Measurements from ENCODE around the gene ATP8A2. TPM values are rescaled to one million over a fixed set of nuclear protein-coding genes. Genes with fewer than 3 reads are reported as not detected.

Gene ATP8A2
- total RNA-seq, 1 donor from 2014 or later, result 2.1 TPM

DNA sequence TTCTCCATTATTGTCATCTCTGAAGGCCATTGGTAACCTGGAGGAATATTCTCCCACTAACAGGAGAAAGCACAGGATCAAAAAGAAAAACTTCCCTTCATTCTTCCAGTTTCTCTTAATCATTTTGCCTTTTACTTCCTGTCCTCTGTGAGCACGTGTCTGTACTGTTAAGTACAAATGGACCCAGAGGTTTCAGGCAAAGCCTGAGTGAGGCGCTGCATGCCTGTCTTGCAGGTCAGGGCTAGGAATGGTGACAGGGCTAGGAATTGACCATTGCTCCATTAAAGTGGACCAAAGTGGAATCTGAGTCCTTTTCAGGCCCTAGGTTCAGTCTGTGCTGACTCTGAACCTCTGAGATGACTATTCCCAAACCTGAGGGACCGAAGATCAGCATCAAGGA is 353.3 kb downstream of the ATP8A2 start:
- Histone ChIP-seq H3K27ac (ENCODE audit: low read depth, low read length) (no peak overlapping the region), H3K27me3 (ENCODE audit: control insufficient read depth in 3 of 3, insufficient read depth in 3 of 3, low read length in 3 of 3) (no peaks in the 10 kb centered on the region), H3K36me3 (ENCODE audit: control insufficient read depth in 3 of 3, insufficient read depth in 3 of 3, low read length in 3 of 3) (no peaks in the 10 kb centered on the region), H3K9me3 (ENCODE audit: control insufficient read depth in 3 of 3, low read length in 3 of 3) (no peaks in the 10 kb centered on the region), H3K9ac (ENCODE audit: low read depth in 1 of 3, low read length in 3 of 3) (no peak overlapping the region), H3K4me1 (ENCODE audit: control insufficient read depth in 3 of 3, insufficient read depth in 3 of 3, low read length in 3 of 3) (no peaks in the 10 kb centered on the region), H3K4me3 (ENCODE audit: low read length in 3 of 3) (no peak overlapping the region)

DNA sequence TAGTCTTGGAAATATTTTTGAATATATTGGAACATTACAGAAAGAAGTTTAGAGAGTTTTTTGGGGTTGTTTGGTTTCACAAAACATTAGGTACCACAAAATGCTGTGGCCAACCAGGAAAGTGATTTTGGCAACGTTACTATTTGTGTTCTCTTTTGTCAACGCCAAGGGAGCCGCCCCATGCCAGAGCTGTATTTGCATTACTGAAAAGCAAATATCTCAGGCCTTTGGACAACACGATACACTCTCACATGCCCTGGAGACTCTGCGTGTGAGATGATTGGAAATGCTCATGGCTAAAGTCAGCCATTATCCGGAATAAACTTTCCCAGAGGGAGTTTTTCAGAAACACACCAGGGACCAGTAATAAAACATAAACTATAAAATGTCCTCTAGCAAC is 355.5 kb downstream of the ATP8A2 start:
- Histone ChIP-seq H3K27me3 (ENCODE audit: control insufficient read depth in 3 of 3, insufficient read depth in 3 of 3, low read length in 3 of 3) (no peaks in the 10 kb centered on the region), H3K4me1 (ENCODE audit: control insufficient read depth in 3 of 3, insufficient read depth in 3 of 3, low read length in 3 of 3) (no peaks in the 10 kb centered on the region), H3K9ac (ENCODE audit: low read depth in 1 of 3, low read length in 3 of 3) (no peak overlapping the region), H3K27ac (ENCODE audit: low read depth, low read length) (no peak overlapping the region), H3K4me3 (ENCODE audit: low read length in 3 of 3) (no peak overlapping the region), H3K36me3 (ENCODE audit: control insufficient read depth in 3 of 3, insufficient read depth in 3 of 3, low read length in 3 of 3) (no peaks in the 10 kb centered on the region), H3K9me3 (ENCODE audit: control insufficient read depth in 3 of 3, low read length in 3 of 3) (no peaks in the 10 kb centered on the region)

GRCh38 chr13:25727810-25728209 is 356.0 kb downstream of the ATP8A2 start:
- no peak overlapping the region for H3K4me3 ChIP-seq (ENCODE audit: low read length in 3 of 3)
- no peaks in the 10 kb centered on the region for H3K4me1 ChIP-seq (ENCODE audit: control insufficient read depth in 3 of 3, insufficient read depth in 3 of 3, low read length in 3 of 3)
- no peaks in the 10 kb centered on the region for H3K27me3 ChIP-seq (ENCODE audit: control insufficient read depth in 3 of 3, insufficient read depth in 3 of 3, low read length in 3 of 3)
- no peaks in the 10 kb centered on the region for H3K9me3 ChIP-seq (ENCODE audit: control insufficient read depth in 3 of 3, low read length in 3 of 3)
- H3K9ac ChIP-seq (ENCODE audit: low read depth in 1 of 3, low read length in 3 of 3), result no peak overlapping the region
- H3K27ac ChIP-seq (ENCODE audit: low read depth, low read length), result no peak overlapping the region
- H3K36me3 ChIP-seq (ENCODE audit: control insufficient read depth in 3 of 3, insufficient read depth in 3 of 3, low read length in 3 of 3), result no peaks in the 10 kb centered on the region

DNA sequence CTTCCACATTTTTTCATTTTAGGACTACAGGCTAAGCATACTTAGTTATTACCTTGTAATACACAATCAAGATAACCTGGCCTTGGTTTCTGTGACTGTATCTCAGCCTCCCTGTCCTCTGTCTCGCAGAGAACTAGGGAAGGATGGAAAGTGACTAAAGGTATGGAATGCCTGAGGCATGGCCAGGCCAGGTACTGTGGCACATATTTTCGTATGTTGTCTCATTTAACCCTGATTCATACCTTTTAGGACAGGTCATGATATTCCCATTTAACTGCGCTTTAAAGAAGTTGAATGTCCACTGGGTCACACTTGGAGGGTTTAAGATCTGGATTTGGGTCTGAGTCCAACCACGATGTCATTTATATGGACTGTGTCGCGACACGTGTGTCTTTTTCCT is 357.4 kb downstream of the ATP8A2 start:
- H3K9me3 ChIP-seq (ENCODE audit: control insufficient read depth in 3 of 3, low read length in 3 of 3), result no peaks in the 10 kb centered on the region
- no peak overlapping the region for H3K4me3 ChIP-seq (ENCODE audit: low read length in 3 of 3)
- no peaks in the 10 kb centered on the region for H3K27me3 ChIP-seq (ENCODE audit: control insufficient read depth in 3 of 3, insufficient read depth in 3 of 3, low read length in 3 of 3)
- H3K27ac ChIP-seq (ENCODE audit: low read depth, low read length), result no peak overlapping the region
- H3K4me1 ChIP-seq (ENCODE audit: control insufficient read depth in 3 of 3, insufficient read depth in 3 of 3, low read length in 3 of 3), result no peaks in the 10 kb centered on the region
- H3K9ac ChIP-seq (ENCODE audit: low read depth in 1 of 3, low read length in 3 of 3), result no peak overlapping the region
- H3K36me3 ChIP-seq (ENCODE audit: control insufficient read depth in 3 of 3, insufficient read depth in 3 of 3, low read length in 3 of 3), result no peaks in the 10 kb centered on the region

DNA sequence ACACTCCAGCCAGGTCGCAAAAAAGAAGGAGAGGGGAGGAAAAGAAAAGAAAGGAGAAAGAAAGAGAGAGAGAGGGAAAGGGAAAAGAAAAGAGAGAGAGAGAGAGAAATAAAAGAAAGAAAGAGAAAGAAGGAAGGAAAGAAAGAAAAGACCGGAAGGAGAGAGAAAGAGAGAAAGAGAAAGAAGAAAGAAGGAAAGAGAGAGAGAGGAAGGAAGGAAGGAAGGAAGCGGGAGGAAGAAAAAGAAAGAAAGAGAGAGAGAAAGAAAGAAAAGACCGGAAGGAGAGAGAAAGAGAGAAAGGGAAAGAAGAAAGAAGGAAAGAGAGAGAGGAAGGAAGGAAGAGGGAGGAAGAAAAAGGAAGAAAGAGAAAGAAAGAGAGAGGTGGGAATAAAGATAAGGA is 359.3 kb downstream of the ATP8A2 start:
- no peaks in the 10 kb centered on the region for H3K9me3 ChIP-seq (ENCODE audit: control insufficient read depth in 3 of 3, low read length in 3 of 3)
- H3K9ac ChIP-seq (ENCODE audit: low read depth in 1 of 3, low read length in 3 of 3), result no peak overlapping the region
- no peak overlapping the region for H3K27ac ChIP-seq (ENCODE audit: low read depth, low read length)
- H3K4me1 ChIP-seq (ENCODE audit: control insufficient read depth in 3 of 3, insufficient read depth in 3 of 3, low read length in 3 of 3), result no peaks in the 10 kb centered on the region
- no peak overlapping the region for H3K4me3 ChIP-seq (ENCODE audit: low read length in 3 of 3)
- H3K27me3 ChIP-seq (ENCODE audit: control insufficient read depth in 3 of 3, insufficient read depth in 3 of 3, low read length in 3 of 3), result no peaks in the 10 kb centered on the region
- no peaks in the 10 kb centered on the region for H3K36me3 ChIP-seq (ENCODE audit: control insufficient read depth in 3 of 3, insufficient read depth in 3 of 3, low read length in 3 of 3)

DNA sequence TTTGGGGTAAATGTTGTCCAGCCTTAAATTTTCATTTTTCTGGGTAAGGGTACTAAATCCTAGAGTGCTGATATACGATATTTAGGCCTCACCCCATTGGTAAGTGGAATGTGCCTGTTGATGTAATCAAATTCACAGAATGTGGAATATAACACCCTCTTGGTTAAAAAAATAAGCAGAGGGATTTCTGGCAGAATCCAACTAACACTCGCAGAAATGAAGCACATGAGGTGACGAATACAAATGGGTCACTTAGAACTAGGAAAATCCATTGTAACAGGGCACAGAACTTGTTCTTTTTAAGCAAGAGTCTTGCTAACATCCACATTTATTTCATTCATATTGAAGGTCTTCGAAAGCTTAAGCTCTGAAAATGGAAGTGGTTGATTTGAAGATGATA is 359.8 kb downstream of the ATP8A2 start:
- H3K9ac ChIP-seq (ENCODE audit: low read depth in 1 of 3, low read length in 3 of 3), result no peak overlapping the region
- no peak overlapping the region for H3K27ac ChIP-seq (ENCODE audit: low read depth, low read length)
- no peaks in the 10 kb centered on the region for H3K36me3 ChIP-seq (ENCODE audit: control insufficient read depth in 3 of 3, insufficient read depth in 3 of 3, low read length in 3 of 3)
- H3K27me3 ChIP-seq (ENCODE audit: control insufficient read depth in 3 of 3, insufficient read depth in 3 of 3, low read length in 3 of 3), result no peaks in the 10 kb centered on the region
- no peaks in the 10 kb centered on the region for H3K4me1 ChIP-seq (ENCODE audit: control insufficient read depth in 3 of 3, insufficient read depth in 3 of 3, low read length in 3 of 3)
- H3K4me3 ChIP-seq (ENCODE audit: low read length in 3 of 3), result no peak overlapping the region
- no peaks in the 10 kb centered on the region for H3K9me3 ChIP-seq (ENCODE audit: control insufficient read depth in 3 of 3, low read length in 3 of 3)

- Histone ChIP-seq H3K4me3 (ENCODE audit: low read length in 3 of 3) (no peak overlapping the region), H3K36me3 (ENCODE audit: control insufficient read depth in 3 of 3, insufficient read depth in 3 of 3, low read length in 3 of 3) (no peaks in the 10 kb centered on the region), H3K9me3 (ENCODE audit: control insufficient read depth in 3 of 3, low read length in 3 of 3) (no peaks in the 10 kb centered on the region), H3K27me3 (ENCODE audit: control insufficient read depth in 3 of 3, insufficient read depth in 3 of 3, low read length in 3 of 3) (no peaks in the 10 kb centered on the region), H3K9ac (ENCODE audit: low read depth in 1 of 3, low read length in 3 of 3) (no peak overlapping the region), H3K4me1 (ENCODE audit: control insufficient read depth in 3 of 3, insufficient read depth in 3 of 3, low read length in 3 of 3) (no peaks in the 10 kb centered on the region), H3K27ac (ENCODE audit: low read depth, low read length) (no peak overlapping the region)
Observed at GRCh38 chr13:25732111-25732865, 360.5 kb downstream of the ATP8A2 start.

- Histone ChIP-seq H3K27ac (ENCODE audit: low read depth, low read length) (no peak overlapping the region), H3K9ac (ENCODE audit: low read depth in 1 of 3, low read length in 3 of 3) (no peak overlapping the region)
Observed at GRCh38 chr13:25733001-25733491, 361.3 kb downstream of the ATP8A2 start.

DNA sequence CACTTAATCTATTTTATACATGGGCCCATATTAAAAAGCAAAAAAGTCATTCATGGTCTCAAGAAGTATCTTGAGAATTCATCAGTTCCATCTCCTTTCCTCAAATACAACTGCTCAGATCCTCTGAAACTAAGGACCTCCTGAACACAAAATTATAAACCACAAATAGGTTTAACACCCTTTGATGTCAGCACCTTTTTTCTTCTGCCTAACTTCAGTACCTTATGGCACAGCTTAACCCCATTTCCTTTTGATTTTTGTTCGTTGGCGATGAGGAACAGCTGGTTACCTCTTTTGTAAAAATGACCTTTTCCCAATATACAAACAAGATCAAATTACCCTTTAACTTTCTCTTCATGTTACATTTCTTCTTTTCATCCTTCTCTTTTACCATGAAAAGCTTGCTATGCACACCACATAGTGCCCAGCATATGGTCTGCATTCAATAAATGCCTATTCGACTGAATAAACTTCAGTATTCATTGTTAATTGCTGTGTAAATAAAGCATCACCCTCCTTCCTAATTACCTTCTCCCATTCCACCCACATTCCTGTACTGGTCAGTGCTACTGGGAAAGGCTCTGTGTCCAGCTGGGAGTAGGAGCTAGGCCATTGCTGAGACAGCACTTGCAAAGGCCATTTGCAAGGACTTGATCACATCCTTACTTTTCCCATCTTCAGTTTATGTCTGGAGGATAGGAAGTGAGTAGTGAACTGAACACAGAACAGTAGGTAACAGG is 362.1 kb downstream of the ATP8A2 start:
- Histone ChIP-seq H3K4me3 (ENCODE audit: low read length in 3 of 3) (no peak overlapping the region), H3K27ac (ENCODE audit: low read depth, low read length) (no peak overlapping the region), H3K4me1 (ENCODE audit: control insufficient read depth in 3 of 3, insufficient read depth in 3 of 3, low read length in 3 of 3) (peaks cover 0 to 4% (median 3%) of the 10 kb centered on the region in 3 donors), H3K36me3 (ENCODE audit: control insufficient read depth in 3 of 3, insufficient read depth in 3 of 3, low read length in 3 of 3) (no peaks in the 10 kb centered on the region), H3K9me3 (ENCODE audit: control insufficient read depth in 3 of 3, low read length in 3 of 3) (no peaks in the 10 kb centered on the region), H3K9ac (ENCODE audit: low read depth in 1 of 3, low read length in 3 of 3) (no peak overlapping the region), H3K27me3 (ENCODE audit: control insufficient read depth in 3 of 3, insufficient read depth in 3 of 3, low read length in 3 of 3) (no peaks in the 10 kb centered on the region)

More at GRCh38 chr13:25733001-25733491, 361.3 kb downstream of the ATP8A2 start:
- H3K4me1 ChIP-seq (ENCODE audit: control insufficient read depth in 3 of 3, insufficient read depth in 3 of 3, low read length in 3 of 3), result no peaks in the 10 kb centered on the region
- H3K4me3 ChIP-seq (ENCODE audit: low read length in 3 of 3), result no peak overlapping the region
- H3K9me3 ChIP-seq (ENCODE audit: control insufficient read depth in 3 of 3, low read length in 3 of 3), result no peaks in the 10 kb centered on the region
- H3K36me3 ChIP-seq (ENCODE audit: control insufficient read depth in 3 of 3, insufficient read depth in 3 of 3, low read length in 3 of 3), result no peaks in the 10 kb centered on the region
- H3K27me3 ChIP-seq (ENCODE audit: control insufficient read depth in 3 of 3, insufficient read depth in 3 of 3, low read length in 3 of 3), result no peaks in the 10 kb centered on the region
